T-helper 1 cell treated with Interleukin-12 subunit alpha and Interleukin-12 subunit beta and Interleukin-4 antibody, amounts not matched to agents 30 ng/mL and 1 ng/mL, for 36 hours (primary cell): Measurements from ENCODE around the gene ATRN. TPM values are rescaled to one million over a fixed set of nuclear protein-coding genes. Genes with fewer than 3 reads are reported as not detected.
"Not testable (repeated sequence)": the region's sequence is repeated elsewhere in the genome, so short reads cannot be mapped to it uniquely, and the experiment has no call there.

Source experiments
- intact Hi-C: fragments of 100-400 bp; cut with micrococcal nuclease; formaldehyde crosslinking; loops from one replicate; pipeline ENCODE4 v1.15.1; 2024
- total RNA-seq: library from RNA; stranded (reverse); gene quantifications from 2 replicates; pipeline ENCODE4 v1.2.3, GENCODE V29; 2022

Gene ATRN
- total RNA-seq, 1 donor from 2014 or later: 11.4 TPM

DNA sequence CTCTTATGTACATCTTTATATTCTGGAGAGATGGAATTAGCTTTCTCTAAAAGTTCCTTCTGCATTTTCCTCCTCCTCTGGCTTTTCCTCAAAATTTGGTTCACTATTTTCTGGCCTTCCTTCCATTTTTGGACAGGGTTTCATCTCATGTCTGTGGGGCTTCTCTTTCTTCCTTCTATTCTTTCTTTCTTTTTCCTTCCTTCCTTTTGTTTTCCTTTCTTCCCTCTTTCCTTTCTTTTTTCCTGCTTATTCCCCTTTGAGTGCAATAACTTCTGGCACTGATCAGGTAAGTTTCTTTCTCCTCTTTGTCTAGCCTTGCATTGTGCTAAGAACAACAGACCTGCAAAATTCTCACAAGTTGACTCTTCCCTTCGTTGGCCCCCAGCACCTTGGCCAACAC is 5.5 kb upstream of the ATRN start:
- intact Hi-C loops: no loop called here

DNA sequence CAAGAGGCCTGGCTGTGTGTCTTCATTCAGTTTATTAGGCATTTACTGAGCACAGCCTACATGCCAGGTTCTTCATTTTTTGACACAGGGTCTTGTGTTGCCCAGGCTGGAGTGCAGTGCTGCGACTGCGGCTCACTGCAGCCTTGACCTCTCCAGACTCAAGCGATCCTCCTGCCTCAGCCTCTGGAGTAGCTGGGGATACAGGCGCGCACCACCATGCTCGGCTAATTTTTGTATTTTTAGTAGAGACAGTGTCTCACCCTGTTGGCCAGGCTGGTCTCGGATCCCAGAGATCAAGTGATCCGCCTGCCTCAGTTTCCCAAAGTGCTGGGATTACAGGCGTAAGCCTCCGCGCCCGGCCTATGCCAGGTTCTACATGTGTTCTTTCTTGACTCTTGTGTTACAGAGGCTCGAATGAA is 601 bp upstream of the ATRN start:
- intact Hi-C loops: loop anchor here (1.0 to 5.0 kb wide), 5 partner anchors 62 to 423 kb away; partner anchors contain the start of genes ADISSP, DDRGK1 and MRPS26

DNA sequence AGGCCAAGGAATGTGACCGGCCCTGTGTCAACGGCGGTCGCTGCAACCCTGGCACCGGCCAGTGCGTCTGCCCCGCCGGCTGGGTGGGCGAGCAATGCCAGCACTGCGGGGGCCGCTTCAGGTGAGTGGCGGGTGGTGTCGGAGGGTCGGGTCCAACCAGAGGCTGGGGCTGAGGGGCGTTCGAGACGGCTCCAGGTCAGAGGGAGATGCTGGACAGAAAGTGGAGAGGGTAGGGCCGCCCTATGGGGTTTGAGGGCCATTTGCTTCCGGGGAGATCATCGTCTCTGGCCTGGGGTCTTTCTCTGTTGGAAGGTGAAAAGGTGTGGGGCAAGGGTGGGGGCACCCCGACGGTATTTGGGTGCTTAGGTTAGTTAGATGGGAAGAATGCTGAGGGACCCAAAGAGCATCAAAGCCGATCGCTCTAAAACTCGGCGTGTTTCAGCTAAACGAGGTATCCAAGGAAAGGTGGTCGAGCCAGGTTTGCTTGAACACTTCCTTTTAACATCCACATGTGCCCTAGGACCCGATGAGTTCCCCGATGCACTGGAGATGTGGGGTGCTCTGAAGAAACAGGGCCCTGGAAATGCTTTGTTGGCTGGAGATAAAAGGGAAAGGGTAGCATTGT is 691 bp downstream of the ATRN start:
- intact Hi-C loops: loop anchor here (1.0 to 5.0 kb wide), 4 partner anchors 51 to 424 kb away; partner anchors contain the start of genes DDRGK1 and MRPS26

DNA sequence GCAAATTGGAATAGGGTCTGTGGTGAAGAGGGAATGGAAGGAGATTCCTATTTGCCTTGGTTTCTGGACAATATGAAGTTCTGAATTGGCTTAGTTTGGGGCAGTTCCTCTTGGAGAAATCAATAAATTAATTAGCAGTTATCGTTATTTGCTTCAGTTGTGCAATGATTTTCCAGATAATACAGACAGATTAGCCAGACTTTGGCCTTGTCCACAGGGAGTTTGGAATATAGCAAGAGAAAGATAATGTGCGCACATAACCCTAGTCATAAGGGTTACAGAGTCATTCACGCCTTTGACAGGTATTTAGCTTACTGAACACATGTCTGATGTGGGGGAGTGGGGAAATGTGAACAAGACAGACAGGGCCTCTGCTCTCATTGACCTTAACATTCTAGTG is 1.3 kb downstream of the ATRN start:
- intact Hi-C loops: loop anchor here (5.0 kb wide), 2 partner anchors 270 to 425 kb away; partner anchors contain the start of genes DDRGK1 and MRPS26

DNA sequence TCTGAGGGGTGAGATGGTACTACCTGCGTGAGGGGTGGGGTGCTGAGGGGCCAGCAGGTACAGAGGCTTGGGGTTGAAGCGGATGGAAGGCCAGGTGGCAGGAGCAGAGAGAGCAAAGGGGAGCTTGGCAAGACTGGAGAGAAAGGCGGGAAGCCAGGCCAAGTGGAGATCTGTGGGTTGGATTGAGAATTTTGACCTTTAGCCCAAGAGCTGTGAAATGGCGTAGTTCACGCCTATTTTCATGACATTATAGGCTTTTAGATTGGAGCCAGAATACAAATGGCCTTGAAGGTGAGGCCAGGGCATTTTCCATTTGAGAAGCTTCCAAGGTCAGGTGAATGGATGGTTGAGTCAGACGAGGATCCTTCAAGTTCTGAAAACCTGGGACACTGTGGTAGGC is 2.5 kb downstream of the ATRN start:
- intact Hi-C loops: loop anchor here (5.0 kb wide), 2 partner anchors 271 to 426 kb away; partner anchors contain the start of genes DDRGK1 and MRPS26

- intact Hi-C loops: loop anchor here (5.0 kb wide), 2 partner anchors 272 to 427 kb away; partner anchors contain the start of genes DDRGK1 and MRPS26
These were observed 3.1 kb downstream of the ATRN start for GRCh38 chr20:3473944-3474343.

GRCh38 chr20:3477003-3477860 is 6.4 kb downstream of the ATRN start:
- intact Hi-C loops: not testable (repeated sequence)

DNA sequence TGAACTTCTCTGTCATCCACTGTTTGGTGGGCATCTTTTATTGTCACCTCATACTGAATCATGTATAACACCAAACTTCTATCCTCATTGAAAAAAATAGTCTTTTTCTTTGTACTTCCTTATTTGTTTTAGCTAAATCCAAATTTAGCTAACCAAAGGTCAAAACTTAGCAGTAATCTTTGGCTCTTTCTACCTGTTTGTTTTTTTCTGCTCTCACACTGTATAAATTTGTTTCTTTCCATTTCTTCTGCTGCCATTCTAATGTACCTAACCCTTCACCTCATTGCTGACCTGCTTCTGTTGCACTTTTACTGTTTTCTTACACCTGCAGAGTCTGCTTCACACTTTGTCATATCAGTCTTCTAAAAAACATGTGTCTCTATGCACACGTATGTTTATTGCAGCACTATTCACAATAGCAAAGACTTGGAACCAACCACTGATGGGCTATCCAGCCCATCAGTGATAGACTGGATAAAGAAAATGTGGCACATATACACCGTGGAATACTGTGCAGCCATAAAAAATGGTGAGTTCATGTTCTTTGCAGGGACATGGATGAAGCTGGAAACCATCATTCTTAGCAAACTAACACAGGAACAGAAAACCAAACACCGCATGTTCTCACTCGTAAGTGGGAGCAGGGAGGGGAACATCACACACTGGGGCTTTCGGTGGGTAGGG is 7.2 kb downstream of the ATRN start:
- intact Hi-C loops: no loop called here

- intact Hi-C loops: no loop called here
These were observed 8.2 kb downstream of the ATRN start for GRCh38 chr20:3479025-3479424.

DNA sequence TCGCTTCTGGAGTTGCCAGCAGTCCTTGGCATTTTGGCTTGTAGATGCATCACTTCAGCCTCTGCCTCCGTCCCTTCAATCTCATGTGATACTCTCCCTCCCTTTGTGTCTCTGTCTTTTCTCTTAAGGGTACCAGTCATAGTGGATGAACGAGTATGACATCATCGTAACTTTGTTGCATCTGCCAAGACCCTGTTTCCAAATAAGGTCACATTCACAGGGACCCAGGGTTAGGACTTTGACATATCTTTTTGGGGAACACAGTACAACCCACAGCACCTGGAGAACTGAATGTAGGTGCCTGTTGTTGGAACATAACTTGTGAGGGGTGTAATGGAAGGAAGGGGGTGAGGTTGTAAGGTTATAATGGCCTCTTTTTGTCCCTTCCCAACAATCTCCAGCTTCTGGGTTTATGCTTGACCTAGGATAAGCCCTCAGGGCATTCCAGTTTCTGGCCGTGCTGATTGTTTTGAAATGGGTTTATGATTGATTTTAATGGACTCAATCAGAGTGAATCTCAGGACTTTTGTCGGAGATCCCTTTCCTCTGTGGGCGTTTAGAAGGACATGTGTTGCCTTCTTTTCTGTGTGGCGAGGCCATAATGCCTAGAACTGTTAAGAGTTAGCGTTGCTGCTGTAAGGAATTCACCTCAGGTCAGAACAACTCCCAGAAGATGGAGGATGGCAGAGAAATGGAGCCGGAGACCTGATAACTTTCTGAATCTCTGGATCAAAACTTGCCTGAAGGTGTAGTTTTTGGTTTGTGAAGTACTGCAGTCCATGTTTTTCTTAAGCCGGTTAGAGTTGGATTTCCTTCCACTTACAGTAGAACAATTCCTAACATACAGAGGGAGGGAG is 9.2 kb downstream of the ATRN start:
- intact Hi-C loops: no loop called here

GRCh38 chr20:3483309-3483708 is 12.5 kb downstream of the ATRN start:
- intact Hi-C loops: no loop called here

DNA sequence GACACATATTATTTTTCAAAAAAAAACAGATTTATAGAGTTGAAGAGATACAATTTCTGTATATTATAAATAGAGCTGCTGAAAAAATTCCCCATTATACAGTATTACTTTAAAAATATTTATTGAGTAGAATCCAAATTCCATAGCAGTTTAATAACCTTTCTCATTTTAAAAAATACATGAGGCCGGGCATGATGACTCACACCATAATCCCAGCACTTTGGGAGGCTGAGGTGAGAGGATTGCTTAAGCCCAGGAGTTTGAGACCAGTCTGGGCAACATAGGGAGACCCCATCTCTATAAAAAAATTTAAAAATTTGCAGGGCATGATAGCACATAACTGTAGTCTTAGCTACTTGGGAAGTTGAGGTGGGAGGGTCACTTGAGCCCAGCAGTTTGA is 13.0 kb downstream of the ATRN start:
- intact Hi-C loops: no loop called here

- intact Hi-C loops: no loop called here
These were observed 15.1 kb downstream of the ATRN start for GRCh38 chr20:3485913-3486312.

- intact Hi-C loops: no loop called here
These were observed 16.0 kb downstream of the ATRN start for GRCh38 chr20:3486850-3487249.

DNA sequence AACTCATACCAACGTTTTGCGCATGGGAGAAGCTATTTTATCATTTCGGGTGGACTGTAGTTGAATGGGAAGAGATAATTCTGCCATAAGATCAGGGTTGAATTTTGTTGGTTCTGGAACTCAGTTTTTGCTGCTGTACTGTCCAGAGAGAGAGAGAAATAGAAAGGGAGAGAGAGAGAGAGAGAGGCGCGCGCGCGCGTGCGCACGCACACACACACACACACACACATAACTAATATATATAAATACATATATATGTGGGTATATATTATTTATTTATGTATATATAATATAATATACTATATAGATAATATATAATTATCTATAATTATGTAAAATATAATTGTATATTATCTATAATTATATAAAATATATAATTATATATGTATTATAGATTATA is 21.9 kb downstream of the ATRN start:
- intact Hi-C loops: no loop called here

GRCh38 chr20:3494218-3494617 is 23.4 kb downstream of the ATRN start:
- intact Hi-C loops: no loop called here

GRCh38 chr20:3502878-3503277 is 32.1 kb downstream of the ATRN start:
- intact Hi-C loops: no loop called here

- intact Hi-C loops: no loop called here
These were observed 34.3 kb downstream of the ATRN start for GRCh38 chr20:3505148-3505547.

DNA sequence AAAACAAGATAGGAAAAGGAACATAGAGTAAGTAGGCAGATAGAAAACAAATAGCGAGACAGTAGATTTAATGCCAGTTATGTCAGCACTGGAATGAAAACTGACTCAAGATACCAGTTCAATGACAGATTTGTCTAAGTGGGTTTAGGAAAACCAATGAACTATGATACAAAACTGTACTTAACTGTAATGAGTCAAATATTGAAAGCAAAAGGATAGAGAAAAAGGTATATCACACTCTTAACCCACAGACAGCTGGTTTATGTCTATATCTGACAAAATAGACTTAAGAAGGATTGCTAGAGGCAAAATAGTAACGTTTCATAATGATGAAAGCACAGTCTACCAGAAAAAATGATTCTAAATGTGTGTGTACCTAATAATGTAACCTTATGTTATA is 38.2 kb downstream of the ATRN start:
- intact Hi-C loops: no loop called here

DNA sequence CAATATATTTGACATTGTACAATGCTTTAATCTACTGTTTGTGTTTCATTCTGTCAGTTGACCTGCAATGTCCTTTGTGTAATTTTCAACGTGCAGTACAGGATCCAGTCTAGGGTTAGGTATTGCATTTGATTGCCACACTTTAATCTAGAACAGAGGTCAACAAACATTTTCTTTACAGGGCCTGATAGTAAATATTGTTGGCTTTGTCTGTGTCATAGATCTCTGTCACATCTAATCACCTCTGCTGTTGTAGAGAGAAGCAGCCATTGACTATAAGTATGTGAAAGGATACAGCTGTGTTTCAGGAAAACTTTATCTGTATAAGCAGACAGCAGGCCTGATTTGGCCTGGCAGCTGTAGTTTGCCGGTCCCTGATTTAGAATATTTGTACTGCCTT is 39.3 kb downstream of the ATRN start:
- intact Hi-C loops: no loop called here

DNA sequence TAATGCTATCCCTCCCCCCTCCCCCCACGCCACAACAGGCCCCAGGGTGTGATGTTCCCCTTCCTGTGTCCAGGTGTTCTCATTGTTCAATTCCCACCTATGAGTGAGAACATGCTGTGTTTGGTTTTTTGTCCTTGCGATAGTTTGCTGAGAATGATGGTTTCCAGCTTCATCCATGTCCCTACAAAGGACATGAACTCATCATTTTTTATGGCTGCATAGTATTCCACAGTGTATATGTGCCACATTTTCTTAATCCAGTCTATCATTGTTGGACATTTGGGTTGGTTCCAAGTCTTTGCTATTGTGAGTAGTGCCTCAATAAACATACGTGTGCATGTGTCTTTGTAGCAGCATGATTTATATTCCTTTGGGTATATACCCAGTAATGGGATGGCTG is 41.4 kb downstream of the ATRN start:
- intact Hi-C loops: not testable (repeated sequence)
